Hepatocyte (in vitro differentiated cells): Measurements from ENCODE around the gene FKTN. TPM values are rescaled to one million over a fixed set of nuclear protein-coding genes. Genes with fewer than 3 reads are reported as not detected.

ENCODE experiments used
- DNase-seq: peaks from one replicate; pipeline ENCODE4 v3.0.0-alpha.2; 2016; ENCODE audit warnings: low spot score
- H2AFZ ChIP-seq: fragments of 200-600 bp; sonication (generic); 2 replicates; pipeline ENCODE4 v1.6.0; 2016; ENCODE audit warnings: antibody characterized with exemption, mild to moderate bottlenecking
- H3K27ac ChIP-seq: fragments of 200-600 bp; sonication (generic); 2 replicates; pipeline ENCODE4 v1.5.1; 2016; ENCODE audit warnings: mild to moderate bottlenecking
- H3K27me3 ChIP-seq: fragments of 200-600 bp; sonication (generic); 2 replicates; pipeline ENCODE4 v1.6.1; 2016
- H3K36me3 ChIP-seq: fragments of 200-600 bp; sonication (generic); replicated peaks from 2 replicates; pipeline ENCODE4 v1.5.1; 2016; ENCODE audit warnings: low read depth; ENCODE audit not compliant: insufficient read depth
- H3K4me1 ChIP-seq: fragments of 200-600 bp; sonication (generic); 2 replicates; pipeline ENCODE4 v1.5.1; 2016; ENCODE audit warnings: mild to moderate bottlenecking, moderate library complexity; ENCODE audit not compliant: insufficient read depth
- H3K4me2 ChIP-seq: fragments of 200-600 bp; sonication (generic); 2 replicates; pipeline ENCODE4 v1.6.0; 2016
- H3K4me3 ChIP-seq: fragments of 200-600 bp; sonication (generic); 2 replicates; pipeline ENCODE4 v1.5.1; 2016; ENCODE audit warnings: mild to moderate bottlenecking
- H3K79me2 ChIP-seq: fragments of 200-600 bp; sonication (generic); 2 replicates; pipeline ENCODE4 v1.6.0; 2017; ENCODE audit warnings: mild to moderate bottlenecking
- H3K9me2 ChIP-seq: fragments of 200-600 bp; sonication (generic); replicated peaks from 2 replicates; pipeline ENCODE4 v1.6.0; 2017; ENCODE audit warnings: mild to moderate bottlenecking; ENCODE audit not compliant: insufficient read depth
- H3K9me3 ChIP-seq: fragments of 200-600 bp; sonication (generic); 2 replicates; pipeline ENCODE4 v1.5.1; 2016; ENCODE audit warnings: low read depth, mild to moderate bottlenecking
- H4K20me1 ChIP-seq: fragments of 200-600 bp; sonication (generic); 2 replicates; pipeline ENCODE4 v1.6.0; 2016; ENCODE audit warnings: mild to moderate bottlenecking; ENCODE audit not compliant: insufficient read depth, poor library complexity, severe bottlenecking
- EZH2 ChIP-seq: fragments of 200-600 bp; sonication (generic); IDR thresholded peaks from 2 replicates; pipeline ENCODE4 v1.6.1; 2016; ENCODE audit warnings: antibody characterized with exemption, mild to moderate bottlenecking, borderline replicate concordance
- EZH2phosphoT487 ChIP-seq: fragments of 200-600 bp; sonication (generic); IDR thresholded peaks from one replicate; pipeline ENCODE4 v1.6.1; 2018; ENCODE audit warnings: antibody characterized with exemption, mild to moderate bottlenecking, low read depth, moderate library complexity; ENCODE audit not compliant: unreplicated experiment, severe bottlenecking
- WGBS: methylation state at CpG from one replicate; pipeline ENCODE4 v1.1.6; 2016; ENCODE audit warnings: low lambda C conversion rate; ENCODE audit errors: missing lambda C conversion rate; 5-methylcytosine and 5-hydroxymethylcytosine counted together
- polyA plus RNA-seq: library from polyadenylated mRNA; unstranded; fragments of >200 nt; fragmentation: Nextera tagmentation; extraction: Ambion mirVana; gene quantifications from 2 replicates; pipeline ENCODE4 v1.2.1, GENCODE V29; 2016
- total RNA-seq: library from RNA; depleted of rRNA; stranded (reverse); fragments of >200 nt; gene quantifications from 2 replicates; pipeline ENCODE4 v1.2.3, GENCODE V29; 2014
- TF ChIP-seq, protein P1 (sequence below): fragments of 200-600 bp; sonication (generic); IDR thresholded peaks from 2 replicates; pipeline ENCODE4 v1.5.1; 2016; ENCODE audit warnings: antibody characterized with exemption, mild to moderate bottlenecking; ENCODE audit not compliant: poor library complexity

The FKTN gene
- total and polyA plus RNA-seq, 2 experiments from 2014 or later: 1.8 to 27.1 TPM

GRCh38 chr9:105662184-105663104 is 104.5 kb downstream of the FKTN start, which contains the start of gene TAL2:
Gene TAL2 (plus strand): TSS chr9:105662457. CDS start chr9:105662497, 40 bp downstream.
- Histone ChIP-seq H3K9me2 (no peaks in the 10 kb centered on the region), H3K4me2 (no peak within 1 kb of the TSS), H3K36me3 (no peaks in the 10 kb centered on the region), H3K27ac (no peak within 1 kb of the TSS), H3K27me3 (peaks cover 8% of the 10 kb centered on the region), H3K9me3 (no peaks in the 10 kb centered on the region), H3K4me3 (no peak within 1 kb of the TSS), H3K79me2 (no peaks in the 10 kb centered on the region), H2AFZ (no peak within 1 kb of the TSS), H3K4me1 (no peaks in the 10 kb centered on the region), H4K20me1 (no peaks in the 10 kb centered on the region)
- TF ChIP-seq, protein P1, sequence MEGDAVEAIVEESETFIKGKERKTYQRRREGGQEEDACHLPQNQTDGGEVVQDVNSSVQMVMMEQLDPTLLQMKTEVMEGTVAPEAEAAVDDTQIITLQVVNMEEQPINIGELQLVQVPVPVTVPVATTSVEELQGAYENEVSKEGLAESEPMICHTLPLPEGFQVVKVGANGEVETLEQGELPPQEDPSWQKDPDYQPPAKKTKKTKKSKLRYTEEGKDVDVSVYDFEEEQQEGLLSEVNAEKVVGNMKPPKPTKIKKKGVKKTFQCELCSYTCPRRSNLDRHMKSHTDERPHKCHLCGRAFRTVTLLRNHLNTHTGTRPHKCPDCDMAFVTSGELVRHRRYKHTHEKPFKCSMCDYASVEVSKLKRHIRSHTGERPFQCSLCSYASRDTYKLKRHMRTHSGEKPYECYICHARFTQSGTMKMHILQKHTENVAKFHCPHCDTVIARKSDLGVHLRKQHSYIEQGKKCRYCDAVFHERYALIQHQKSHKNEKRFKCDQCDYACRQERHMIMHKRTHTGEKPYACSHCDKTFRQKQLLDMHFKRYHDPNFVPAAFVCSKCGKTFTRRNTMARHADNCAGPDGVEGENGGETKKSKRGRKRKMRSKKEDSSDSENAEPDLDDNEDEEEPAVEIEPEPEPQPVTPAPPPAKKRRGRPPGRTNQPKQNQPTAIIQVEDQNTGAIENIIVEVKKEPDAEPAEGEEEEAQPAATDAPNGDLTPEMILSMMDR: no peak
- TF ChIP-seq EZH2 (no peak), EZH2phosphoT487 (no peak)
- no peak for DNase-seq
- 86% methylated on average over 12 of the region's 12 CpGs for WGBS

DNA sequence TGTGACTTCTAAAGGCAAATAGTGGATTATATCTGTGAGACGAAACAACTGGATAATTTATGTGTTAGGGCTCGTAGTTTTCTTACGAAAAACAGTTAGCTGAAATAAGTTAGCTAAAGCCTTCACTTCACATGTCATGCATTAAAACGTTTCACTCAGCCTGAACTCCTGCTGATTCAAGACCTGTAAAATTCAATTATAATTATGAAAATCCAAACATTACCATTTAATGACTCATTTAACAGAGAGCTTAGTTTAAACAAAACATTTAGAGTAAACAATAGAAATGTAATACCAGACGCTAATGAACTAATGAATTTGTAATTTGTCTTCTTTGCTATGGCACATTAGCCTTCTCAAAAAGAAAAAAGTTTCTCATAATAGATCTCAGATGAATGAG is 106.0 kb downstream of the FKTN start:
- TF ChIP-seq EZH2phosphoT487 (no peak), EZH2 (no peak)
- TF ChIP-seq, protein P1: no peak
- Histone ChIP-seq H3K4me1 (no peaks in the 10 kb centered on the region), H3K27ac (no peak overlapping the region), H2AFZ (no peak overlapping the region), H3K9me3 (no peaks in the 10 kb centered on the region), H3K27me3 (no peaks in the 10 kb centered on the region), H3K4me3 (no peak overlapping the region), H3K4me2 (no peak overlapping the region), H4K20me1 (no peaks in the 10 kb centered on the region), H3K9me2 (no peaks in the 10 kb centered on the region), H3K79me2 (no peaks in the 10 kb centered on the region), H3K36me3 (no peaks in the 10 kb centered on the region)
- DNase-seq: no peak
- 50% methylated on average over 5 of the region's 5 CpGs for WGBS

GRCh38 chr9:105667867-105668266 is 109.9 kb downstream of the FKTN start:
- Histone ChIP-seq H3K4me3 (no peak overlapping the region), H3K4me2 (no peak overlapping the region), H2AFZ (no peak overlapping the region), H3K9me2 (no peaks in the 10 kb centered on the region), H3K27ac (no peak overlapping the region), H3K27me3 (no peaks in the 10 kb centered on the region), H3K36me3 (no peaks in the 10 kb centered on the region), H3K9me3 (no peaks in the 10 kb centered on the region), H3K79me2 (no peaks in the 10 kb centered on the region), H4K20me1 (no peaks in the 10 kb centered on the region), H3K4me1 (no peaks in the 10 kb centered on the region)
- TF ChIP-seq EZH2phosphoT487 (no peak), EZH2 (no peak)
- TF ChIP-seq, protein P1: no peak
- 15% methylated on average over 4 of the region's 4 CpGs for WGBS
- DNase-seq: no peak
